Activated T-helper 9 cell treated with anti-CD3 and anti-CD28 coated beads, Interleukin-2, amount 50 U/mL, for 16 hours (primary cell): ENCODE measurements around the gene SLC12A6.

Experiments used
- DNase-seq: peaks from one replicate; pipeline ENCODE4 v3.0.0-alpha.2; 2020; ENCODE audit warnings: low read depth

Gene SLC12A6

GRCh38 chr15:34259566-34259965, 78.0 kb downstream of the SLC12A6 start:
- no peak for DNase-seq

- no peak for DNase-seq
Observed at GRCh38 chr15:34258151-34258550, 79.4 kb downstream of the SLC12A6 start.

GRCh38 chr15:34252545-34252944, 85.0 kb downstream of the SLC12A6 start:
- DNase-seq: no peak

- no peak for DNase-seq
Observed at GRCh38 chr15:34248190-34248589, 89.4 kb downstream of the SLC12A6 start.

- no peak for DNase-seq
Observed at GRCh38 chr15:34246276-34246976, 91.2 kb downstream of the SLC12A6 start.

GRCh38 chr15:34243226-34243625, 94.4 kb downstream of the SLC12A6 start:
- no peak for DNase-seq

- DNase-seq: no peak
Observed at GRCh38 chr15:34242331-34242710, 95.3 kb downstream of the SLC12A6 start.

GRCh38 chr15:34241376-34242330, 95.9 kb downstream of the SLC12A6 start:
- DNase-seq: no peak

GRCh38 chr15:34240537-34240936, 97.0 kb downstream of the SLC12A6 start:
- no peak for DNase-seq

GRCh38 chr15:34239151-34239808, 98.3 kb downstream of the SLC12A6 start:
- peak; percentile 10 for DNase-seq

GRCh38 chr15:34233614-34234013, 104.0 kb downstream of the SLC12A6 start:
- no peak for DNase-seq

- no peak for DNase-seq
Observed at GRCh38 chr15:34223904-34224596, 113.5 kb downstream of the SLC12A6 start.

GRCh38 chr15:34217587-34218225, 119.9 kb downstream of the SLC12A6 start:
- DNase-seq: no peak

GRCh38 chr15:34216527-34217270, 120.9 kb downstream of the SLC12A6 start:
- DNase-seq: no peak

- no peak for DNase-seq
Observed at GRCh38 chr15:34214135-34214534, 123.4 kb downstream of the SLC12A6 start.

GRCh38 chr15:34213690-34214089, 123.9 kb downstream of the SLC12A6 start:
- DNase-seq: no peak

- DNase-seq: peak; percentile 95
Observed at GRCh38 chr15:34209421-34210282, 127.9 kb downstream of the SLC12A6 start, which contains the start of gene KATNBL1. KATNBL1 (minus strand) TSS chr15:34210096; CDS start chr15:34163676, 46,420 bp downstream.

- no peak for DNase-seq
Observed at GRCh38 chr15:34206011-34206410, 131.6 kb downstream of the SLC12A6 start.

- DNase-seq: no peak
Observed at GRCh38 chr15:34203936-34204335, 133.6 kb downstream of the SLC12A6 start.

GRCh38 chr15:34203305-34203704, 134.3 kb downstream of the SLC12A6 start:
- DNase-seq: no peak
